Calu3 (cell line): ENCODE measurements around the gene GABRA6. TPM values are rescaled to one million over a fixed set of nuclear protein-coding genes. Genes with fewer than 3 reads are reported as not detected.

ENCODE experiments used
- BruUV-seq: library from RNA; stranded (reverse); fragments of 400-500 nt; replicated peaks from 2 replicates; lab custom pipeline; 2021; lab: Mats Ljungman, UMichigan
- CTCF ChIA-PET: fragments of 300-600 bp; sonication (Branson Sonifier 250); formaldehyde crosslinking; loops from one replicate; lab custom pipeline; 2022; ENCODE audit warnings: antibody characterized with exemption; lab: Charles Lee
- DNase-seq: peaks from one replicate; pipeline ENCODE4 v3.0.0; 2022
- H3K27ac Mint-ChIP-seq: one replicate; pipeline ENCODE4 v1.8.0; 2022; ENCODE audit warnings: mixed read lengths; ENCODE audit not compliant: unreplicated experiment
- H3K27me3 Mint-ChIP-seq: one replicate; pipeline ENCODE4 v1.8.0; 2022; ENCODE audit warnings: mixed read lengths; ENCODE audit not compliant: unreplicated experiment
- H3K36me3 Mint-ChIP-seq: one replicate; pipeline ENCODE4 v1.8.0; 2022; ENCODE audit warnings: mild to moderate bottlenecking, moderate library complexity, mixed read lengths; ENCODE audit not compliant: insufficient read depth, unreplicated experiment
- H3K4me1 Mint-ChIP-seq: one replicate; pipeline ENCODE4 v1.8.0; 2022; ENCODE audit warnings: mild to moderate bottlenecking, low read depth, mixed read lengths; ENCODE audit not compliant: unreplicated experiment
- H3K4me3 Mint-ChIP-seq: one replicate; pipeline ENCODE4 v1.8.0; 2022; ENCODE audit warnings: mild to moderate bottlenecking, low read depth, moderate library complexity, mixed read lengths; ENCODE audit not compliant: unreplicated experiment
- H3K9me3 Mint-ChIP-seq: one replicate; pipeline ENCODE4 v1.8.0; 2022; ENCODE audit warnings: low read depth, mixed read lengths; ENCODE audit not compliant: unreplicated experiment
- CTCF ChIP-seq: fragments of 200-600 bp; IDR thresholded peaks from one replicate; pipeline ENCODE4 v1.8.0; 2022; ENCODE audit warnings: antibody characterized with exemption; ENCODE audit not compliant: unreplicated experiment
- intact Hi-C: fragments of 100-400 bp; cut with micrococcal nuclease; formaldehyde crosslinking; loops from one replicate; pipeline ENCODE4 v1.10.0; 2022; ENCODE audit not compliant: unreplicated experiment
- total RNA-seq: library from RNA; stranded (reverse); gene quantifications from 2 replicates; pipeline ENCODE4 v1.2.3, GENCODE V29; 2022

The GABRA6 gene
- total RNA-seq, 1 experiment from 2014 or later, result not detected

GRCh38 chr5:161686881-161687280 is 1.4 kb downstream of the GABRA6 start:
- Mint-ChIP-seq H3K4me1 (no peaks in the 10 kb centered on the region), H3K27ac (no peak overlapping the region), H3K27me3 (no peaks in the 10 kb centered on the region), H3K36me3 (no peaks in the 10 kb centered on the region), H3K4me3 (no peak overlapping the region), H3K9me3 (peaks cover 12% of the 10 kb centered on the region)
- intact Hi-C loops, result no loop called here
- no peak for DNase-seq
- CTCF ChIA-PET, result no interaction called here
- TF ChIP-seq CTCF, result no peak
- no TSS peak for BruUV-seq

GRCh38 chr5:161687316-161687715 is 1.8 kb downstream of the GABRA6 start:
- H3K4me3 Mint-ChIP-seq, result no peak overlapping the region
- intact Hi-C loops, result no loop called here
- no peaks in the 10 kb centered on the region for H3K27me3 Mint-ChIP-seq
- CTCF ChIA-PET, result no interaction called here
- no peaks in the 10 kb centered on the region for H3K36me3 Mint-ChIP-seq
- H3K4me1 Mint-ChIP-seq, result no peaks in the 10 kb centered on the region
- peaks cover 12% of the 10 kb centered on the region for H3K9me3 Mint-ChIP-seq
- BruUV-seq, result no TSS peak
- DNase-seq, result no peak
- H3K27ac Mint-ChIP-seq, result no peak overlapping the region
- TF ChIP-seq CTCF, result no peak

GRCh38 chr5:161691911-161692310 is 6.4 kb downstream of the GABRA6 start:
- Mint-ChIP-seq H3K9me3 (peaks cover 7% of the 10 kb centered on the region), H3K27ac (no peak overlapping the region), H3K4me1 (no peaks in the 10 kb centered on the region), H3K27me3 (no peaks in the 10 kb centered on the region), H3K36me3 (no peaks in the 10 kb centered on the region), H3K4me3 (no peak overlapping the region)
- BruUV-seq, result no TSS peak
- intact Hi-C loops, result no loop called here
- CTCF ChIA-PET, result no interaction called here
- TF ChIP-seq CTCF, result no peak
- DNase-seq, result no peak

GRCh38 chr5:161697001-161697400 is 11.5 kb downstream of the GABRA6 start:
- H3K9me3 Mint-ChIP-seq, result peaks cover 22% of the 10 kb centered on the region
- H3K4me3 Mint-ChIP-seq, result no peak overlapping the region
- CTCF ChIA-PET, result no interaction called here
- no peaks in the 10 kb centered on the region for H3K36me3 Mint-ChIP-seq
- no peaks in the 10 kb centered on the region for H3K27me3 Mint-ChIP-seq
- no peaks in the 10 kb centered on the region for H3K4me1 Mint-ChIP-seq
- intact Hi-C loops, result no loop called here
- no peak overlapping the region for H3K27ac Mint-ChIP-seq
- DNase-seq, result no peak
- no TSS peak for BruUV-seq
- TF ChIP-seq CTCF, result no peak
